MCF 10A (cell line): ENCODE results near the gene SLC22A14. TPM values are rescaled to one million over a fixed set of nuclear protein-coding genes. Genes with fewer than 3 reads are reported as not detected.

Experiments
- BruUV-seq: library from RNA; stranded (reverse); fragments of 400-500 nt; replicated peaks from 2 replicates; lab custom pipeline; 2021; lab: Mats Ljungman, UMichigan
- CTCF ChIA-PET: fragments of 300-600 bp; sonication (Branson Sonifier 250); formaldehyde crosslinking; extraction: SDS; loops from one replicate; lab custom pipeline; 2021; ENCODE audit warnings: antibody characterized with exemption, inconsistent platforms; lab: Yijun Ruan, JAX
- POLR2A ChIA-PET: fragments of 300-600, 350-650 bp; sonication (Branson Sonifier 250); formaldehyde crosslinking; extraction: SDS; loops from one replicate; lab custom pipeline; 2020; ENCODE audit warnings: antibody characterized with exemption, inconsistent platforms; lab: Yijun Ruan, JAX
- DNase-seq: peaks from one replicate; pipeline ENCODE4 v3.0.0-alpha.2; 2018; ENCODE audit not compliant: unreplicated experiment
- H3K27ac Mint-ChIP-seq: one replicate; pipeline ENCODE4 v1.8.0; 2022; ENCODE audit warnings: mild to moderate bottlenecking, low read depth, mixed read lengths; ENCODE audit not compliant: unreplicated experiment
- H3K27me3 Mint-ChIP-seq: one replicate; pipeline ENCODE4 v1.8.0; 2022; ENCODE audit warnings: mixed read lengths; ENCODE audit not compliant: insufficient read depth, unreplicated experiment
- H3K36me3 Mint-ChIP-seq: one replicate; pipeline ENCODE4 v1.8.0; 2022; ENCODE audit warnings: mild to moderate bottlenecking, moderate library complexity, mixed read lengths; ENCODE audit not compliant: insufficient read depth, unreplicated experiment
- H3K4me1 Mint-ChIP-seq: one replicate; pipeline ENCODE4 v1.8.0; 2022; ENCODE audit warnings: mixed read lengths; ENCODE audit not compliant: insufficient read depth, unreplicated experiment
- H3K4me3 Mint-ChIP-seq: one replicate; pipeline ENCODE4 v1.8.0; 2022; ENCODE audit warnings: mild to moderate bottlenecking, moderate library complexity, mixed read lengths; ENCODE audit not compliant: unreplicated experiment
- H3K9me3 Mint-ChIP-seq: one replicate; pipeline ENCODE4 v1.8.0; 2022; ENCODE audit warnings: mixed read lengths; ENCODE audit not compliant: unreplicated experiment
- CTCF ChIP-seq: fragments of 200-600 bp; IDR thresholded peaks from one replicate; pipeline ENCODE4 v1.8.0; 2022; ENCODE audit warnings: antibody characterized with exemption, mild to moderate bottlenecking; ENCODE audit not compliant: unreplicated experiment
- intact Hi-C: fragments of 100-400 bp; cut with micrococcal nuclease; formaldehyde crosslinking; loops from 2 replicates; pipeline ENCODE4 v1.14.1; 2022
- total RNA-seq: library from RNA; stranded (reverse); gene quantifications from 2 replicates; pipeline ENCODE4 v1.2.3, GENCODE V29; 2022

SLC22A14 gene
- total RNA-seq, 1 experiment from 2014 or later = 0.44 TPM

GRCh38 chr3:38245930-38246329 lies 36.2 kb upstream of the SLC22A14 start:
- POLR2A ChIA-PET = interaction anchor here (0.8 to 2.9 kb wide), 4 partner anchors 16 to 122 kb away, joined by 3 to 30 read pairs (median 4); partner anchors contain the start of gene ACAA1
- CTCF ChIA-PET = interaction anchor here (0.6 to 2.9 kb wide), 6 partner anchors 13 to 128 kb away, joined by 3 to 20 read pairs (median 8); partner anchors contain the start of gene ACAA1
- intact Hi-C loops = loop anchor here (5.0 kb wide), 1 partner anchor 236 kb away; no protein-coding TSS in a partner anchor

GRCh38 chr3:38247366-38248035 lies 34.6 kb upstream of the SLC22A14 start:
- Mint-ChIP-seq H3K4me3 (no peak overlapping the region), H3K36me3 (peaks cover 59% of the 10 kb centered on the region), H3K27ac (peak overlapping the region; percentile 54), H3K9me3 (no peaks in the 10 kb centered on the region), H3K4me1 (peaks cover 12% of the 10 kb centered on the region), H3K27me3 (no peaks in the 10 kb centered on the region)
- intact Hi-C loops = loop anchor here (1.0 to 5.0 kb wide), 6 partner anchors 82 to 243 kb away; partner anchors contain the start of genes ACAA1 and OXSR1
- ChIA-PET POLR2A (interaction anchor here (0.6 to 2.9 kb wide), 16 partner anchors 8 to 391 kb away, joined by 3 to 30 read pairs (median 4); partner anchors contain the start of genes ACAA1 and OXSR1), CTCF (interaction anchor here (0.7 to 2.9 kb wide), 25 partner anchors 9 to 348 kb away, joined by 3 to 20 read pairs (median 4); partner anchors contain the start of genes ACAA1, SLC22A13 and XYLB)
- peak; percentile 30 for TF ChIP-seq CTCF
- BruUV-seq = TSS peak; percentile 12
- peak; percentile 84 for DNase-seq

More at GRCh38 chr3:38245930-38246329, 36.2 kb upstream of the SLC22A14 start:
- Mint-ChIP-seq H3K4me1 (peaks cover 12% of the 10 kb centered on the region), H3K27ac (peak overlapping the region; percentile 46), H3K9me3 (no peaks in the 10 kb centered on the region), H3K27me3 (no peaks in the 10 kb centered on the region), H3K36me3 (peaks cover 47% of the 10 kb centered on the region), H3K4me3 (no peak overlapping the region)
- no peak for DNase-seq
- no TSS peak for BruUV-seq
- no peak for TF ChIP-seq CTCF

GRCh38 chr3:38250198-38250597 lies 31.9 kb upstream of the SLC22A14 start:
- peaks cover 84% of the 10 kb centered on the region for H3K36me3 Mint-ChIP-seq
- no peak overlapping the region for H3K4me3 Mint-ChIP-seq
- TF ChIP-seq CTCF = no peak
- H3K27me3 Mint-ChIP-seq = no peaks in the 10 kb centered on the region
- ChIA-PET CTCF (interaction anchor here (0.7 to 1.8 kb wide), 2 partner anchors 230 to 397 kb away, joined by 4 read pairs; no protein-coding TSS in a partner anchor), POLR2A (no interaction called here)
- DNase-seq = no peak
- peak overlapping the region; percentile 66 for H3K27ac Mint-ChIP-seq
- H3K4me1 Mint-ChIP-seq = peaks cover 12% of the 10 kb centered on the region
- intact Hi-C loops = no loop called here
- BruUV-seq = no TSS peak
- no peaks in the 10 kb centered on the region for H3K9me3 Mint-ChIP-seq

GRCh38 chr3:38251197-38251596 lies 30.9 kb upstream of the SLC22A14 start:
- H3K27ac Mint-ChIP-seq = no peak overlapping the region
- H3K4me1 Mint-ChIP-seq = peaks cover 12% of the 10 kb centered on the region
- TF ChIP-seq CTCF = no peak
- ChIA-PET CTCF (interaction anchor here (0.7 to 1.8 kb wide), 7 partner anchors 9 to 229 kb away, joined by 3 to 4 read pairs (median 3); partner anchors contain the start of gene XYLB), POLR2A (no interaction called here)
- no peaks in the 10 kb centered on the region for H3K27me3 Mint-ChIP-seq
- no peak for DNase-seq
- intact Hi-C loops = no loop called here
- H3K9me3 Mint-ChIP-seq = no peaks in the 10 kb centered on the region
- H3K36me3 Mint-ChIP-seq = peaks cover 87% of the 10 kb centered on the region
- no TSS peak for BruUV-seq
- no peak overlapping the region for H3K4me3 Mint-ChIP-seq
